Activated naive CD8-positive, alpha-beta T cell treated with anti-CD3 and anti-CD28 coated beads, Interleukin-2, amount 10 ng/mL, durations not matched to agents 7 days and 5 days (primary cell): ENCODE results near the gene MVK. TPM values are rescaled to one million over a fixed set of nuclear protein-coding genes. Genes with fewer than 3 reads are reported as not detected.

Experiments
- ATAC-seq: fragments of 150-1000 bp; cut with Tn5 transposase; one replicate; pipeline ENCODE4 v1.10.0; 2021; ENCODE audit warnings: low read depth, moderate library complexity
- POLR2A ChIA-PET: fragments of 350-600 bp; sonication (Branson Sonifier 250); formaldehyde crosslinking; loops from one replicate; lab custom pipeline; 2021; ENCODE audit warnings: antibody characterized with exemption; lab: Charles Lee
- DNase-seq: peaks from one replicate; pipeline ENCODE4 v3.0.0; 2021
- H3K27ac Mint-ChIP-seq: one replicate; pipeline ENCODE4 v1.8.0; 2022; ENCODE audit warnings: mild to moderate bottlenecking, mixed read lengths
- H3K27me3 Mint-ChIP-seq: one replicate; pipeline ENCODE4 v1.8.0; 2022; ENCODE audit warnings: mild to moderate bottlenecking, moderate library complexity, mixed read lengths
- H3K36me3 Mint-ChIP-seq: one replicate; pipeline ENCODE4 v1.8.0; 2021; ENCODE audit warnings: mild to moderate bottlenecking, mixed read lengths
- H3K4me1 Mint-ChIP-seq: one replicate; pipeline ENCODE4 v1.8.0; 2021; ENCODE audit warnings: mixed read lengths
- H3K4me3 Mint-ChIP-seq: one replicate; pipeline ENCODE4 v1.8.0; 2022; ENCODE audit warnings: mild to moderate bottlenecking, moderate library complexity, mixed read lengths
- H3K9me3 Mint-ChIP-seq: one replicate; pipeline ENCODE4 v1.8.0; 2021; ENCODE audit warnings: mixed read lengths
- total RNA-seq, 2 experiments: library from RNA; stranded (reverse); gene quantifications; one replicate each; pipeline ENCODE4 v1.2.3, GENCODE V29; 2021

MVK gene
- total RNA-seq, 2 experiments from 2014 or later: 22.4 to 22.6 TPM

- peaks cover 8% of the 10 kb centered on the region for H3K27me3 Mint-ChIP-seq
- POLR2A ChIA-PET: no interaction called here
- no peaks in the 10 kb centered on the region for H3K4me1 Mint-ChIP-seq
- ATAC-seq (no peak), DNase-seq (no peak)
- peaks cover 4% of the 10 kb centered on the region for H3K9me3 Mint-ChIP-seq
- H3K27ac Mint-ChIP-seq: no peak overlapping the region
- no peak overlapping the region for H3K4me3 Mint-ChIP-seq
- H3K36me3 Mint-ChIP-seq: no peaks in the 10 kb centered on the region
These were observed 57.7 kb downstream of the MVK start for GRCh38 chr12:109631302-109631701.

- H3K27me3 Mint-ChIP-seq: peaks cover 8% of the 10 kb centered on the region
- DNase-seq (no peak), ATAC-seq (no peak)
- no peak overlapping the region for H3K4me3 Mint-ChIP-seq
- peaks cover 4% of the 10 kb centered on the region for H3K9me3 Mint-ChIP-seq
- no peaks in the 10 kb centered on the region for H3K4me1 Mint-ChIP-seq
- no peaks in the 10 kb centered on the region for H3K36me3 Mint-ChIP-seq
- POLR2A ChIA-PET: no interaction called here
- H3K27ac Mint-ChIP-seq: no peak overlapping the region
These were observed 58.2 kb downstream of the MVK start for GRCh38 chr12:109631751-109632150.

- Mint-ChIP-seq H3K4me1 (no peaks in the 10 kb centered on the region), H3K27me3 (peaks cover 8% of the 10 kb centered on the region), H3K4me3 (no peak overlapping the region), H3K27ac (no peak overlapping the region), H3K36me3 (no peaks in the 10 kb centered on the region), H3K9me3 (peaks cover 4% of the 10 kb centered on the region)
- POLR2A ChIA-PET: no interaction called here
- DNase-seq (no peak), ATAC-seq (no peak)
These were observed 58.7 kb downstream of the MVK start for GRCh38 chr12:109632342-109632741.

GRCh38 chr12:109635717-109636116 is 62.1 kb downstream of the MVK start:
- H3K9me3 Mint-ChIP-seq: peaks cover 4% of the 10 kb centered on the region
- ATAC-seq (no peak), DNase-seq (no peak)
- H3K27me3 Mint-ChIP-seq: peaks cover 1% of the 10 kb centered on the region
- POLR2A ChIA-PET: no interaction called here
- H3K27ac Mint-ChIP-seq: no peak overlapping the region
- no peaks in the 10 kb centered on the region for H3K4me1 Mint-ChIP-seq
- H3K36me3 Mint-ChIP-seq: no peaks in the 10 kb centered on the region
- no peak overlapping the region for H3K4me3 Mint-ChIP-seq

- H3K27me3 Mint-ChIP-seq: peaks cover 4% of the 10 kb centered on the region
- no peak overlapping the region for H3K27ac Mint-ChIP-seq
- H3K4me3 Mint-ChIP-seq: no peak overlapping the region
- H3K9me3 Mint-ChIP-seq: peaks cover 4% of the 10 kb centered on the region
- no peaks in the 10 kb centered on the region for H3K4me1 Mint-ChIP-seq
- DNase-seq (no peak), ATAC-seq (no peak)
- H3K36me3 Mint-ChIP-seq: no peaks in the 10 kb centered on the region
- POLR2A ChIA-PET: no interaction called here
These were observed 63.8 kb downstream of the MVK start for GRCh38 chr12:109637348-109637747.

GRCh38 chr12:109637996-109638395 is 64.4 kb downstream of the MVK start:
- H3K9me3 Mint-ChIP-seq: peaks cover 4% of the 10 kb centered on the region
- no peak overlapping the region for H3K27ac Mint-ChIP-seq
- H3K4me3 Mint-ChIP-seq: no peak overlapping the region
- H3K4me1 Mint-ChIP-seq: no peaks in the 10 kb centered on the region
- peaks cover 4% of the 10 kb centered on the region for H3K27me3 Mint-ChIP-seq
- DNase-seq: no peak
- no peaks in the 10 kb centered on the region for H3K36me3 Mint-ChIP-seq
- no peak for ATAC-seq
- POLR2A ChIA-PET: no interaction called here

GRCh38 chr12:109638735-109639134 is 65.1 kb downstream of the MVK start:
- DNase-seq (no peak), ATAC-seq (no peak)
- no peak overlapping the region for H3K27ac Mint-ChIP-seq
- H3K36me3 Mint-ChIP-seq: no peaks in the 10 kb centered on the region
- H3K4me1 Mint-ChIP-seq: no peaks in the 10 kb centered on the region
- H3K4me3 Mint-ChIP-seq: no peak overlapping the region
- H3K9me3 Mint-ChIP-seq: peaks cover 1% of the 10 kb centered on the region
- POLR2A ChIA-PET: no interaction called here
- peaks cover 4% of the 10 kb centered on the region for H3K27me3 Mint-ChIP-seq

- peaks cover 4% of the 10 kb centered on the region for H3K27me3 Mint-ChIP-seq
These were observed 65.7 kb downstream of the MVK start for GRCh38 chr12:109639151-109639872.

GRCh38 chr12:109640961-109641360 is 67.4 kb downstream of the MVK start:
- Mint-ChIP-seq H3K36me3 (no peaks in the 10 kb centered on the region), H3K9me3 (no peaks in the 10 kb centered on the region), H3K27ac (no peak overlapping the region), H3K4me3 (no peak overlapping the region), H3K4me1 (no peaks in the 10 kb centered on the region), H3K27me3 (peaks cover 4% of the 10 kb centered on the region)
- POLR2A ChIA-PET: no interaction called here
- ATAC-seq (no peak), DNase-seq (no peak)

More at GRCh38 chr12:109639151-109639872, 65.7 kb downstream of the MVK start:
- no peak overlapping the region for H3K4me3 Mint-ChIP-seq
- H3K36me3 Mint-ChIP-seq: no peaks in the 10 kb centered on the region
- no peak for ATAC-seq
- no peak for DNase-seq
- no peaks in the 10 kb centered on the region for H3K9me3 Mint-ChIP-seq
- H3K4me1 Mint-ChIP-seq: no peaks in the 10 kb centered on the region
- no peak overlapping the region for H3K27ac Mint-ChIP-seq
- POLR2A ChIA-PET: interaction anchor here (0.7 kb wide), 1 partner anchor 166 kb away, joined by 7 read pairs; no protein-coding TSS in a partner anchor

- H3K4me3 Mint-ChIP-seq: no peak overlapping the region
- DNase-seq (no peak), ATAC-seq (no peak)
- H3K36me3 Mint-ChIP-seq: no peaks in the 10 kb centered on the region
- no peak overlapping the region for H3K27ac Mint-ChIP-seq
- no peaks in the 10 kb centered on the region for H3K9me3 Mint-ChIP-seq
- H3K27me3 Mint-ChIP-seq: peaks cover 4% of the 10 kb centered on the region
- POLR2A ChIA-PET: no interaction called here
- no peaks in the 10 kb centered on the region for H3K4me1 Mint-ChIP-seq
These were observed 67.8 kb downstream of the MVK start for GRCh38 chr12:109641422-109641821.

- DNase-seq (no peak), ATAC-seq (no peak)
- Mint-ChIP-seq H3K4me3 (no peak overlapping the region), H3K36me3 (no peaks in the 10 kb centered on the region), H3K4me1 (no peaks in the 10 kb centered on the region), H3K27ac (no peak overlapping the region), H3K27me3 (peaks cover 8% of the 10 kb centered on the region), H3K9me3 (no peaks in the 10 kb centered on the region)
- POLR2A ChIA-PET: no interaction called here
These were observed 69.0 kb downstream of the MVK start for GRCh38 chr12:109642506-109643132.

- Mint-ChIP-seq H3K36me3 (no peaks in the 10 kb centered on the region), H3K4me1 (no peaks in the 10 kb centered on the region), H3K27me3 (peaks cover 8% of the 10 kb centered on the region), H3K9me3 (no peaks in the 10 kb centered on the region), H3K27ac (no peak overlapping the region), H3K4me3 (no peak overlapping the region)
- DNase-seq: no peak
- ATAC-seq: no peak
- POLR2A ChIA-PET: no interaction called here
These were observed 71.6 kb downstream of the MVK start for GRCh38 chr12:109645194-109645593.

GRCh38 chr12:109645708-109646107 is 72.1 kb downstream of the MVK start:
- no peaks in the 10 kb centered on the region for H3K36me3 Mint-ChIP-seq
- no peak overlapping the region for H3K27ac Mint-ChIP-seq
- no peaks in the 10 kb centered on the region for H3K4me1 Mint-ChIP-seq
- ATAC-seq: no peak
- no peak overlapping the region for H3K4me3 Mint-ChIP-seq
- POLR2A ChIA-PET: no interaction called here
- DNase-seq: no peak
- no peaks in the 10 kb centered on the region for H3K9me3 Mint-ChIP-seq
- peaks cover 8% of the 10 kb centered on the region for H3K27me3 Mint-ChIP-seq
